ENCODE data around the gene RRP1. TPM values are rescaled to one million over a fixed set of nuclear protein-coding genes. Genes with fewer than 3 reads are reported as not detected.

The RRP1 gene
- total and polyA plus RNA-seq, 2 of the 13 experiments (the other 11 are each of a cell fraction or from before 2014, with no cell fraction given), result 20.1 to 35.1 TPM

DNA sequence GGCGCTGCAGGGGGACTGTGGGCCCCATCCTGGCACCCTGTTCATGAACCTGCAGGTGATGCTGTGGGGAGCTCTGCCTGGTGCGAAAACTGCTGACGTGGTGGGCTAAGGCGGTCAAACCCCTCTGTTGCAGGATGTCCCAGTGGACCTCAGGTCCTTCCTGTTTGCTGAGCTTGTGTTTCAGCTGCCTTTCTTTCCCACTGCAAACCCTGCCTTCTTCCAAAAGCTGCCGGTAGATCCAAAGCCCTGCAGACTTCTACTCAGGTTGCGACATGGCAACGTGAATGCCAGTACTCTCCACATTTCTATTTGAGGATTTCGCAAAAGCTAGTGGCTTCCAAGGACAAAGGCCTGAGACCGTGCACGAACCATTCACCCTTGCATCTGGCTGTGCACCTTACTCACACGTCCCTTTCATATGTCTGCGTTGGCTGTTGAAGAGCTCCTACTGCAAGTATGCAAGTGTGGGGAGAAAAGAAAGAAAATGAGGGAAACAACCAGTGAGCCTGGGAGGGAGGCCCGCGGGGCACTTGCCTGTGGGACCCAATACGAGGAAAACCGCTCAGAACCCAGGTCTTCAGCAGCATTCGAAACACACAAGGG lies 6.2 kb upstream of the RRP1 start (continued):
- TF ChIP-seq, protein P1, sequence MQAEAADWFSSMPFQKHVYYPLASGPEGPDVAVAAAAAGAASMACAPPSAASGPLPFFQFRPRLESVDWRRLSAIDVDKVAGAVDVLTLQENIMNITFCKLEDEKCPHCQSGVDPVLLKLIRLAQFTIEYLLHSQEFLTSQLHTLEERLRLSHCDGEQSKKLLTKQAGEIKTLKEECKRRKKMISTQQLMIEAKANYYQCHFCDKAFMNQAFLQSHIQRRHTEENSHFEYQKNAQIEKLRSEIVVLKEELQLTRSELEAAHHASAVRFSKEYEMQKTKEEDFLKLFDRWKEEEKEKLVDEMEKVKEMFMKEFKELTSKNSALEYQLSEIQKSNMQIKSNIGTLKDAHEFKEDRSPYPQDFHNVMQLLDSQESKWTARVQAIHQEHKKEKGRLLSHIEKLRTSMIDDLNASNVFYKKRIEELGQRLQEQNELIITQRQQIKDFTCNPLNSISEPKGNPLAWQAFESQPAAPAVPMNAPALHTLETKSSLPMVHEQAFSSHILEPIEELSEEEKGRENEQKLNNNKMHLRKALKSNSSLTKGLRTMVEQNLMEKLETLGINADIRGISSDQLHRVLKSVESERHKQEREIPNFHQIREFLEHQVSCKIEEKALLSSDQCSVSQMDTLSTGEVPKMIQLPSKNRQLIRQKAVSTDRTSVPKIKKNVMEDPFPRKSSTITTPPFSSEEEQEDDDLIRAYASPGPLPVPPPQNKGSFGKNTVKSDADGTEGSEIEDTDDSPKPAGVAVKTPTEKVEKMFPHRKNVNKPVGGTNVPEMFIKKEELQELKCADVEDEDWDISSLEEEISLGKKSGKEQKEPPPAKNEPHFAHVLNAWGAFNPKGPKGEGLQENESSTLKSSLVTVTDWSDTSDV (CRISPR knock-in tag; IDR thresholded peaks at IDR 0.05), result no peak
- TF ChIP-seq, protein P2, sequence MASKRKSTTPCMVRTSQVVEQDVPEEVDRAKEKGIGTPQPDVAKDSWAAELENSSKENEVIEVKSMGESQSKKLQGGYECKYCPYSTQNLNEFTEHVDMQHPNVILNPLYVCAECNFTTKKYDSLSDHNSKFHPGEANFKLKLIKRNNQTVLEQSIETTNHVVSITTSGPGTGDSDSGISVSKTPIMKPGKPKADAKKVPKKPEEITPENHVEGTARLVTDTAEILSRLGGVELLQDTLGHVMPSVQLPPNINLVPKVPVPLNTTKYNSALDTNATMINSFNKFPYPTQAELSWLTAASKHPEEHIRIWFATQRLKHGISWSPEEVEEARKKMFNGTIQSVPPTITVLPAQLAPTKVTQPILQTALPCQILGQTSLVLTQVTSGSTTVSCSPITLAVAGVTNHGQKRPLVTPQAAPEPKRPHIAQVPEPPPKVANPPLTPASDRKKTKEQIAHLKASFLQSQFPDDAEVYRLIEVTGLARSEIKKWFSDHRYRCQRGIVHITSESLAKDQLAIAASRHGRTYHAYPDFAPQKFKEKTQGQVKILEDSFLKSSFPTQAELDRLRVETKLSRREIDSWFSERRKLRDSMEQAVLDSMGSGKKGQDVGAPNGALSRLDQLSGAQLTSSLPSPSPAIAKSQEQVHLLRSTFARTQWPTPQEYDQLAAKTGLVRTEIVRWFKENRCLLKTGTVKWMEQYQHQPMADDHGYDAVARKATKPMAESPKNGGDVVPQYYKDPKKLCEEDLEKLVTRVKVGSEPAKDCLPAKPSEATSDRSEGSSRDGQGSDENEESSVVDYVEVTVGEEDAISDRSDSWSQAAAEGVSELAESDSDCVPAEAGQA (IDR thresholded peaks at IDR 0.05; ENCODE audit: low read depth), result no peak
- TF ChIP-seq, protein P2 (CRISPR knock-in tag; IDR thresholded peaks at IDR 0.05; ENCODE audit: borderline replicate concordance), result no peak
- TF ChIP-seq ZBTB34 (CRISPR knock-in tag; IDR thresholded peaks at IDR 0.05) (peak; percentile 89), ZNF12 (CRISPR knock-in tag; IDR thresholded peaks at IDR 0.05) (peak; percentile 91), HIC2 (CRISPR knock-in tag; IDR thresholded peaks at IDR 0.05; ENCODE audit: low read depth) (0 out of 2 replicates have a peak, but pooled peaks have one; percentile 53), POLR2AphosphoS5 (IDR thresholded peaks at IDR 0.05; ENCODE audit: low read depth, low read length) (peak; percentile 72), CBX1 (IDR thresholded peaks at IDR 0.05; ENCODE audit: low read depth) (peak; percentile 79), ZMYM3 (CRISPR knock-in tag; IDR thresholded peaks at IDR 0.05) (peak; percentile 87), BRD4 (CRISPR knock-in tag; IDR thresholded peaks at IDR 0.05) (no peak; the same call in 1 of the 2 replicates), GPN1 (CRISPR knock-in tag; IDR thresholded peaks at IDR 0.05; ENCODE audit: borderline replicate concordance) (no peak), ZFP90 (CRISPR knock-in tag; IDR thresholded peaks at IDR 0.05; ENCODE audit: borderline replicate concordance) (no peak)
- TF ChIP-seq, protein P3, sequence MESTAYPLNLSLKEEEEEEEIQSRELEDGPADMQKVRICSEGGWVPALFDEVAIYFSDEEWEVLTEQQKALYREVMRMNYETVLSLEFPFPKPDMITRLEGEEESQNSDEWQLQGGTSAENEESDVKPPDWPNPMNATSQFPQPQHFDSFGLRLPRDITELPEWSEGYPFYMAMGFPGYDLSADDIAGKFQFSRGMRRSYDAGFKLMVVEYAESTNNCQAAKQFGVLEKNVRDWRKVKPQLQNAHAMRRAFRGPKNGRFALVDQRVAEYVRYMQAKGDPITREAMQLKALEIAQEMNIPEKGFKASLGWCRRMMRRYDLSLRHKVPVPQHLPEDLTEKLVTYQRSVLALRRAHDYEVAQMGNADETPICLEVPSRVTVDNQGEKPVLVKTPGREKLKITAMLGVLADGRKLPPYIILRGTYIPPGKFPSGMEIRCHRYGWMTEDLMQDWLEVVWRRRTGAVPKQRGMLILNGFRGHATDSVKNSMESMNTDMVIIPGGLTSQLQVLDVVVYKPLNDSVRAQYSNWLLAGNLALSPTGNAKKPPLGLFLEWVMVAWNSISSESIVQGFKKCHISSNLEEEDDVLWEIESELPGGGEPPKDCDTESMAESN (CRISPR knock-in tag; conservative IDR thresholded peaks at IDR 0.05), result peak; percentile 71; the same call in 1 of the 2 replicates
